Mesenchymal stem cell (in vitro differentiated cells and primary cell): ENCODE data around the gene TTC1.
"Not testable (repeated sequence)": the region's sequence is repeated elsewhere in the genome, so short reads cannot be mapped to it uniquely, and the experiment has no call there.

Experiments used
- DNase-seq: peaks from one replicate; pipeline ENCODE4 v3.0.0-alpha.2; 2013
- H2AFZ ChIP-seq: one replicate; pipeline ENCODE4 v1.6.1; 2013; ENCODE audit warnings: low read depth, mild to moderate bottlenecking, control low read depth, inconsistent platforms, low read length, moderate library complexity
- H2AK5ac ChIP-seq: 2 replicates; pipeline ENCODE4 v1.6.1; 2013; ENCODE audit warnings: low read length, moderate library complexity, mild to moderate bottlenecking, inconsistent platforms; ENCODE audit not compliant: severe bottlenecking
- H2BK120ac ChIP-seq: one replicate; pipeline ENCODE4 v1.6.1; 2013; ENCODE audit warnings: low read depth, mild to moderate bottlenecking, inconsistent platforms, low read length, moderate library complexity
- H2BK12ac ChIP-seq, 2 experiments: one replicate each; pipeline ENCODE4 v1.6.1; 2013; ENCODE audit warnings: inconsistent platforms in 2 of 2, low read length in 2 of 2, mild to moderate bottlenecking in 2 of 2, moderate library complexity in 2 of 2, control low read depth in 1 of 2
- H2BK15ac ChIP-seq: one replicate; pipeline ENCODE4 v1.6.1; 2013; ENCODE audit warnings: mild to moderate bottlenecking, low read depth, inconsistent platforms; ENCODE audit not compliant: poor library complexity, severe bottlenecking
- H2BK5ac ChIP-seq: 2 replicates; pipeline ENCODE4 v1.6.1; 2013; ENCODE audit warnings: low read depth, mild to moderate bottlenecking, low read length, control low read depth, inconsistent platforms; ENCODE audit not compliant: poor library complexity, severe bottlenecking
- H3K14ac ChIP-seq, 2 experiments: one replicate each; pipeline ENCODE4 v1.6.1; 2013; ENCODE audit warnings: inconsistent platforms in 2 of 2, low read length in 2 of 2, control low read depth in 1 of 2, mild to moderate bottlenecking in 1 of 2, moderate library complexity in 1 of 2
- H3K18ac ChIP-seq, 2 experiments: one replicate each; pipeline ENCODE4 v1.6.1; 2013; ENCODE audit warnings: inconsistent platforms in 2 of 2, low read length in 2 of 2, control low read depth in 1 of 2, low read depth in 1 of 2, mild to moderate bottlenecking in 1 of 2
- H3K23ac ChIP-seq, 2 experiments: one replicate each; pipeline ENCODE4 v1.6.1; 2013; ENCODE audit warnings: inconsistent platforms in 2 of 2, low read length in 2 of 2, mild to moderate bottlenecking in 2 of 2, moderate library complexity in 2 of 2, control low read depth in 1 of 2
- H3K27ac ChIP-seq: 2 replicates; pipeline ENCODE4 v1.5.1; 2013; ENCODE audit warnings: mild to moderate bottlenecking, moderate library complexity, low read length, control low read depth, inconsistent platforms; ENCODE audit not compliant: poor library complexity, severe bottlenecking
- H3K27me3 ChIP-seq, 2 experiments: 2 replicates each; pipeline versions ENCODE4 v1.6.1 to v1.7.0; 2013; ENCODE audit warnings: low read length in 2 of 2, mild to moderate bottlenecking in 2 of 2, moderate library complexity in 2 of 2, control low read depth in 1 of 2, inconsistent platforms in 1 of 2; ENCODE audit not compliant: control insufficient read depth in 1 of 2, insufficient read depth in 1 of 2
- H3K36me3 ChIP-seq, 2 experiments: 2 replicates each; pipeline versions ENCODE4 v1.6.1 to v1.7.0; 2013; ENCODE audit warnings: low read length in 2 of 2, control low read depth in 1 of 2, inconsistent platforms in 1 of 2, low read depth in 1 of 2, mild to moderate bottlenecking in 1 of 2; ENCODE audit not compliant: insufficient read depth in 2 of 2, control insufficient read depth in 1 of 2
- H3K4ac ChIP-seq, 2 experiments: one replicate each; pipeline ENCODE4 v1.6.1; 2013; ENCODE audit warnings: inconsistent platforms in 2 of 2, low read length in 2 of 2, mild to moderate bottlenecking in 2 of 2, moderate library complexity in 2 of 2, control low read depth in 1 of 2, low read depth in 1 of 2
- H3K4me1 ChIP-seq: 2 replicates; pipeline ENCODE4 v1.6.1; 2013; ENCODE audit warnings: low read depth, low read length, control low read depth; ENCODE audit not compliant: control insufficient read depth, insufficient read depth
- H3K4me2 ChIP-seq: 2 replicates; pipeline ENCODE4 v1.6.1; 2013; ENCODE audit warnings: low read length, mild to moderate bottlenecking, inconsistent platforms; ENCODE audit not compliant: poor library complexity, severe bottlenecking
- H3K4me3 ChIP-seq, 2 experiments: 2 replicates each; pipeline versions ENCODE4 v1.5.1 to v1.7.0; 2013; ENCODE audit warnings: low read length in 2 of 2, mild to moderate bottlenecking in 2 of 2, control low read depth in 1 of 2, low read depth in 1 of 2; ENCODE audit not compliant: insufficient read depth in 1 of 2
- H3K79me1 ChIP-seq: replicated peaks from 2 replicates; pipeline ENCODE4 v1.6.1; 2013; ENCODE audit warnings: mild to moderate bottlenecking, control low read depth, low read length, inconsistent platforms; ENCODE audit not compliant: poor library complexity, severe bottlenecking
- H3K9ac ChIP-seq: 2 replicates; pipeline ENCODE4 v1.7.0; 2013; ENCODE audit warnings: mild to moderate bottlenecking, low read length, moderate library complexity
- H3K9me3 ChIP-seq: 2 replicates; pipeline ENCODE4 v1.7.0; 2013; ENCODE audit warnings: mild to moderate bottlenecking, low read length; ENCODE audit not compliant: control insufficient read depth
- H4K8ac ChIP-seq: one replicate; pipeline ENCODE4 v1.6.1; 2013; ENCODE audit warnings: inconsistent platforms, mild to moderate bottlenecking, low read length, moderate library complexity
- H4K91ac ChIP-seq: one replicate; pipeline ENCODE4 v1.6.1; 2013; ENCODE audit warnings: mild to moderate bottlenecking, low read length, inconsistent platforms
- whole genome bisulfite sequencing: methylation state at CpG from one replicate; pipeline ENCODE4 v1.1.7; 2013; ENCODE audit warnings: mixed read lengths; 5-methylcytosine and 5-hydroxymethylcytosine counted together

TTC1 gene

DNA sequence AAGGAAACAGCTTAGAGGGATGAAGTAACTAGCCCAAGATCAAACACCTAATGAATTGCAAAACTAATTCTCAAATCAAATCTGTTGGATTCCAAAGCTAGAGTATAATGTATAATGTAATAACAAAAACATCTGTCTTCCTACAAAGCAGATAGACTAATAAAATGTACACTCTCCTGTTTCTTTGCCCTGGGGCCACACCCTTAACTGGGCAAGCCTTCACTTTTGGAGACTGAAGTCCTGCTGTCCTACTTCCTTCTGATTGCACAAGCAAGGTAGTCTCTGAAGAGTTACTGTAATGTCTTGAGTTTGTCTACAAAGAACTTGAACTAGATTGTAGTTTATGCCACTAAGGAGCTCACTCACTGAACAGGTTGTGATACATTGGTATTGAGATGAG is 2.5 kb downstream of the TTC1 start:
- Histone ChIP-seq H3K9ac (no peak overlapping the region), H2BK12ac (no peak overlapping the region), H4K8ac (no peak overlapping the region), H3K14ac (no peak overlapping the region), H3K4me3 (no peak overlapping the region), H3K4me2 (no peak overlapping the region), H3K23ac (no peak overlapping the region), H2AK5ac (no peak overlapping the region), H3K4ac (no peak overlapping the region), H2BK120ac (no peak overlapping the region), H2BK5ac (no peak overlapping the region), H2AFZ (no peak overlapping the region), H3K36me3 (peaks cover 14 to 44% of the 10 kb centered on the region in 2 experiments), H3K79me1 (peaks cover 15% of the 10 kb centered on the region), H3K9me3 (no peaks in the 10 kb centered on the region), H4K91ac (no peak overlapping the region), H3K18ac (no peak overlapping the region), H3K27ac (no peak overlapping the region), H2BK15ac (no peak overlapping the region), H3K4me1 (peaks cover 7% of the 10 kb centered on the region), H3K27me3 (no peaks in the 10 kb centered on the region)
- no peak for DNase-seq

DNA sequence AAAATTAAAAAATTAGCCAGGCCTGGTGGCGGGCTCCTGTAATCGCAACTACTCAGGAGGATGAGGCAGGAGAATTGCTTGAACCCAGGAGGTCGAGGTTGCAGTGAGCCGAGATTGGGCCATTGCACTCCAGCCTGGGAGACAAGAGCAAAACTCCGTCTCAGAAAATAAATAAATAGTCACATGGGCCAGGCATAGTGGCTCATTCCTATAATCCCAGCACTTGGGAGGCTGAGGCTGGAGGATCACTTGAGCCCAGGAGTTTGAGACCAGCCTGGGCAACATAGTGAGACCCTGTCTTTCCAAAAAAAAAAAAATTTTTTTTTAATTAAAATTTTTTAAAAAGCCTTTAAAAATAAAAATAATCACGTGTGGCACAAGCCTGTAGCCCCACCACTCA is 5.3 kb downstream of the TTC1 start:
- WGBS, result 97% methylated on average over 6 of the region's 6 CpGs
- H3K4me3 ChIP-seq, result not testable (repeated sequence)

GRCh38 chr5:160018945-160019625 is 10.1 kb downstream of the TTC1 start:
- Histone ChIP-seq H2BK12ac (no peak overlapping the region), H3K4me1 (no peaks in the 10 kb centered on the region), H4K8ac (no peak overlapping the region), H2BK15ac (no peak overlapping the region), H3K4ac (no peak overlapping the region), H2AK5ac (no peak overlapping the region), H3K4me3 (no peak overlapping the region), H4K91ac (no peak overlapping the region), H3K9ac (no peak overlapping the region), H2BK120ac (no peak overlapping the region), H3K9me3 (no peaks in the 10 kb centered on the region), H3K4me2 (no peak overlapping the region), H3K36me3 (peaks cover 11 to 36% of the 10 kb centered on the region in 2 experiments), H3K27me3 (no peaks in the 10 kb centered on the region), H3K79me1 (peaks cover 25% of the 10 kb centered on the region), H2BK5ac (no peak overlapping the region), H2AFZ (no peak overlapping the region), H3K23ac (no peak overlapping the region), H3K27ac (no peak overlapping the region), H3K14ac (no peak overlapping the region), H3K18ac (no peak overlapping the region)
- WGBS, result no CpG with 5 or more reads among the region's 2 CpGs
- DNase-seq, result no peak

More for the DNA sequence above, 5.3 kb downstream of the TTC1 start:
- not testable (repeated sequence) for H3K4me1 ChIP-seq, H2BK15ac ChIP-seq, H3K4ac ChIP-seq, H2BK12ac ChIP-seq, H4K91ac ChIP-seq, H3K4me2 ChIP-seq, H2AFZ ChIP-seq, H3K23ac ChIP-seq, H4K8ac ChIP-seq, H2BK5ac ChIP-seq, H3K14ac ChIP-seq, H2BK120ac ChIP-seq, H3K9ac ChIP-seq, H3K27ac ChIP-seq, H3K9me3 ChIP-seq, H3K18ac ChIP-seq, H3K27me3 ChIP-seq, H2AK5ac ChIP-seq, DNase-seq
- peaks cover 20% of the 10 kb centered on the region for H3K79me1 ChIP-seq
- peaks cover 14 to 56% of the 10 kb centered on the region in 2 experiments for H3K36me3 ChIP-seq

- Histone ChIP-seq H3K23ac (no peak overlapping the region), H3K18ac (peak overlapping the region in 1 of 2 experiments; percentile 54), H2AFZ (no peak overlapping the region), H3K4me3 (no peak overlapping the region), H3K9me3 (no peaks in the 10 kb centered on the region), H3K4ac (peak overlapping the region; percentile 6 to 53), H2BK5ac (no peak overlapping the region), H3K4me1 (no peaks in the 10 kb centered on the region), H3K79me1 (peaks cover 24% of the 10 kb centered on the region), H2BK12ac (peak overlapping the region; percentile 29 to 73), H3K27me3 (no peaks in the 10 kb centered on the region), H3K36me3 (peaks cover 9 to 28% of the 10 kb centered on the region in 2 experiments), H3K27ac (no peak overlapping the region), H2AK5ac (no peak overlapping the region), H3K4me2 (no peak overlapping the region), H3K9ac (no peak overlapping the region), H2BK120ac (no peak overlapping the region), H4K91ac (no peak overlapping the region), H3K14ac (no peak overlapping the region), H2BK15ac (no peak overlapping the region), H4K8ac (peak overlapping the region; percentile 60)
- 73% methylated on average over 6 of the region's 7 CpGs for WGBS
- DNase-seq, result peak; percentile 47
Measured at GRCh38 chr5:160020266-160020770, 11.4 kb downstream of the TTC1 start.
